ENCODE data around the gene CDS2.
"Not testable (repeated sequence)": the region's sequence is repeated elsewhere in the genome, so short reads cannot be mapped to it uniquely, and the experiment has no call there.

CDS2 gene

GRCh38 chr20:5126512-5127203 lies at the start of gene CDS2:
Gene CDS2, plus strand, starts transcription at chr20:5127008. Its CDS starts 85 bp downstream, at chr20:5127093.
- DNase-seq (ENCODE audit: low read depth) = peak; percentile 96

- DNase-seq (ENCODE audit: low read depth) = no peak
Measured at GRCh38 chr20:5077761-5078387, 48.9 kb upstream of the CDS2 start.

GRCh38 chr20:5078399-5078958 lies 48.3 kb upstream of the CDS2 start:
- DNase-seq (ENCODE audit: low read depth) = no peak

- DNase-seq (ENCODE audit: low read depth) = no peak
Measured at GRCh38 chr20:5080384-5080877, 46.4 kb upstream of the CDS2 start.

- no peak for DNase-seq (ENCODE audit: low read depth)
Measured at GRCh38 chr20:5085380-5085779, 41.4 kb upstream of the CDS2 start.

- DNase-seq (ENCODE audit: low read depth) = no peak
Measured at GRCh38 chr20:5088688-5089087, 38.1 kb upstream of the CDS2 start.

GRCh38 chr20:5090191-5090590 lies 36.6 kb upstream of the CDS2 start:
- DNase-seq (ENCODE audit: low read depth) = no peak

GRCh38 chr20:5091902-5092301 lies 34.9 kb upstream of the CDS2 start:
- DNase-seq (ENCODE audit: low read depth) = no peak

GRCh38 chr20:5092765-5093339 lies 34.0 kb upstream of the CDS2 start:
- no peak for DNase-seq (ENCODE audit: low read depth)

- DNase-seq (ENCODE audit: low read depth) = no peak
Measured at GRCh38 chr20:5095454-5095853, 31.4 kb upstream of the CDS2 start.

GRCh38 chr20:5095931-5096330 lies 30.9 kb upstream of the CDS2 start:
- DNase-seq (ENCODE audit: low read depth) = no peak

- DNase-seq (ENCODE audit: low read depth) = no peak
Measured at GRCh38 chr20:5096463-5096862, 30.3 kb upstream of the CDS2 start.

- not testable (repeated sequence) for DNase-seq (ENCODE audit: low read depth)
Measured at GRCh38 chr20:5099009-5099408, 27.8 kb upstream of the CDS2 start.

- not testable (repeated sequence) for DNase-seq (ENCODE audit: low read depth)
Measured at GRCh38 chr20:5099909-5100308, 26.9 kb upstream of the CDS2 start.

- DNase-seq (ENCODE audit: low read depth) = peak; percentile 37
Measured at GRCh38 chr20:5100684-5101347, 26.0 kb upstream of the CDS2 start.

GRCh38 chr20:5104479-5104878 lies 22.3 kb upstream of the CDS2 start:
- DNase-seq (ENCODE audit: low read depth) = no peak

- no peak for DNase-seq (ENCODE audit: low read depth)
Measured at GRCh38 chr20:5109276-5109675, 17.5 kb upstream of the CDS2 start.

GRCh38 chr20:5113615-5113986 lies 13.2 kb upstream of the CDS2 start:
- DNase-seq (ENCODE audit: low read depth) = no peak

- no peak for DNase-seq (ENCODE audit: low read depth)
Measured at GRCh38 chr20:5114403-5114802, 12.4 kb upstream of the CDS2 start.

GRCh38 chr20:5116875-5117274 lies 9.9 kb upstream of the CDS2 start:
- DNase-seq (ENCODE audit: low read depth) = no peak

GRCh38 chr20:5118220-5119142 lies 8.3 kb upstream of the CDS2 start:
- no peak for DNase-seq (ENCODE audit: low read depth)

GRCh38 chr20:5119143-5119434 lies 7.7 kb upstream of the CDS2 start:
- no peak for DNase-seq (ENCODE audit: low read depth)
